Hepatocyte (in vitro differentiated cells): ENCODE results near the gene C1orf116.

ENCODE experiments used
- EZH2 ChIP-seq: fragments of 200-600 bp; sonication (generic); IDR thresholded peaks from 2 replicates; pipeline ENCODE4 v1.6.1; 2016; ENCODE audit warnings: antibody characterized with exemption, mild to moderate bottlenecking, borderline replicate concordance
- EZH2phosphoT487 ChIP-seq: fragments of 200-600 bp; sonication (generic); IDR thresholded peaks from one replicate; pipeline ENCODE4 v1.6.1; 2018; ENCODE audit warnings: antibody characterized with exemption, mild to moderate bottlenecking, low read depth, moderate library complexity; ENCODE audit not compliant: unreplicated experiment, severe bottlenecking
- TF ChIP-seq, protein P1 (sequence below): fragments of 200-600 bp; sonication (generic); IDR thresholded peaks from 2 replicates; pipeline ENCODE4 v1.5.1; 2016; ENCODE audit warnings: antibody characterized with exemption, mild to moderate bottlenecking; ENCODE audit not compliant: poor library complexity

- TF ChIP-seq, protein P1, sequence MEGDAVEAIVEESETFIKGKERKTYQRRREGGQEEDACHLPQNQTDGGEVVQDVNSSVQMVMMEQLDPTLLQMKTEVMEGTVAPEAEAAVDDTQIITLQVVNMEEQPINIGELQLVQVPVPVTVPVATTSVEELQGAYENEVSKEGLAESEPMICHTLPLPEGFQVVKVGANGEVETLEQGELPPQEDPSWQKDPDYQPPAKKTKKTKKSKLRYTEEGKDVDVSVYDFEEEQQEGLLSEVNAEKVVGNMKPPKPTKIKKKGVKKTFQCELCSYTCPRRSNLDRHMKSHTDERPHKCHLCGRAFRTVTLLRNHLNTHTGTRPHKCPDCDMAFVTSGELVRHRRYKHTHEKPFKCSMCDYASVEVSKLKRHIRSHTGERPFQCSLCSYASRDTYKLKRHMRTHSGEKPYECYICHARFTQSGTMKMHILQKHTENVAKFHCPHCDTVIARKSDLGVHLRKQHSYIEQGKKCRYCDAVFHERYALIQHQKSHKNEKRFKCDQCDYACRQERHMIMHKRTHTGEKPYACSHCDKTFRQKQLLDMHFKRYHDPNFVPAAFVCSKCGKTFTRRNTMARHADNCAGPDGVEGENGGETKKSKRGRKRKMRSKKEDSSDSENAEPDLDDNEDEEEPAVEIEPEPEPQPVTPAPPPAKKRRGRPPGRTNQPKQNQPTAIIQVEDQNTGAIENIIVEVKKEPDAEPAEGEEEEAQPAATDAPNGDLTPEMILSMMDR, result no peak
- TF ChIP-seq EZH2 (no peak), EZH2phosphoT487 (no peak)
Observed at GRCh38 chr1:207028884-207029650, 3.5 kb downstream of the C1orf116 start.
